HG03442 (cell line): Measurements from ENCODE around the gene TOX4.

Experiments
- ATAC-seq: cut with Tn5 transposase; IDR thresholded peaks from one replicate; pipeline ENCODE4 v1.9.1; 2021; ENCODE audit warnings: mild to moderate bottlenecking, moderate library complexity; ENCODE audit not compliant: unreplicated experiment

Gene TOX4

DNA sequence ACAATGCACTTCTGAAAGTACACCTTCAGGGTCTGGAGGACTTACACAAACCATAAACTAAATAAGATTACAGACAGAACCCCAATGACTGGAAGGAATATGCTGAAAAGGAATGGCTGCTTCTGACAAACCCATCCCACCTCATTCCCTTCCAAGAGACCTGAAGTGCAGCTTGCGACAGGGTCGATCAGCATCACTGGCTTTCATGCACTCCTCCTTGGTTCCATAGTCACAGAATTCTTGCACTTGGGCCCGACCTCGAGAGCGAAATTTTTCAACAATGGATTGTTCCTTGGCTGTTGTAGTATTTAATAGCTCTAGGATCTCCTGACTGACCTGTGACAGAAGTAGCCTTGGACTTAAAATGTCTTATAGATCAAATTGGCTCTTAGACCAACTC lies 24.6 kb downstream of the TOX4 start:
- no peak for ATAC-seq

DNA sequence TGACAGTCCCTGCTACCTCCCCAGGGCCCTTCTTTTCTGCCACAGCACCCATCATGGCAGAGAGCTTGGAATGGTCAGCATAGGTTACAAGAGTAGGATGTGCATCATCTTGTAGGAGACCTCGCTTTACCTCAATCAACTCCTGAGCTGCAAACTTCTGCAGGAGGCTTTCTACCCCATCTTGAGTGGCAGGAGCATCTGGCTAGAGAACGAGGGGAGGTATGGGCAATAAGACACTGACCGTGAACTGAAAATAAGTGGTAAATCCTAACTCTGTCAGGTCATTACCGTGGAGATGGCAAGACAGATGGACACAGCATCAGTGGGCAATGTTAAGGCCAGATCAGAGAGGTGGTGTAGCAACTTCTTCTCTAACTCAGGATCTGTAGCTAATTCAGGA lies 26.4 kb downstream of the TOX4 start:
- no peak for ATAC-seq

DNA sequence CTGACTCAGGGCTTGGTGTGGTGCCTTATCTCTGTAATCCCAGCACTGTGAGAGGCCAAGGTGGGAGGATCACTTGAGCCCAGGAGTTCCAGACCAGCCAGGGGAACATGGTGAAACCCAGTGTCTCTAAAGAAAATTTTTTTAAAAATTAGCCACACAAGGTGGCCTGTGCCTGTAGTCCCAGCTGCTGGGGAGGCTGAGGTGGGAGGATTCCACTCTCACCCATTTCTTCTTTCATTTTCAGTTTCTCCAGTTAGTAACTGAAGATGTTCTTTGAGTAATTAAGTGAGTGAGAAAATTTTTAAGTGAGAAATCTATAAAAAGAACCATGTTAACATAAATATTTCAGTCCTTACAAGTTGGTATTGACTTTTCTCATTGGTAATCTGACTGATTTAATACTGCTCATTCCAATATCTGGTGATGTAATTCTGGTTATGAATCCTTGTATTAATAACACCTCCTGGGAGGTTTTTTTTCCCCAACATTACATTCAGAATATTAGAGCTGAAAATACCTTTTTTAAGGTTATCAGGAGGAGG lies 28.1 kb downstream of the TOX4 start:
- ATAC-seq, result peak; percentile 83

DNA sequence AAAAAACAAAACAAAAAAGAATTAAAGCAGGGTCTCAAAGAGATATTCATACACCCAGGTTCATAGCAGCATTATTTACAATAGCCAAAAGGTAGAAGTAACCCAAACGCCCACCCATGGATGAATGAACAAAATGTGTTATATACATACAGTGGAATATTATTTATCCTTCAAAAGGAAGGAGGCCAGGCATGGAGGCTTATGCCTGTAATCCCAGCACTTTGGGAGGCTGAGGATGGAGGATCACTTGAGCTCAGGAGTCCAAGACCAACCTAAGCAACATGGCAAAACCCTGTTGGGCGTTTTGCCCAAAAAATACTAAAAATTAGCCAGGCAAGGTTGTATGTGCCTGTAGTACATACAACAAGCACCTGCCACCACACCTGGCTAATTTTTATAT lies 29.6 kb downstream of the TOX4 start:
- no peak for ATAC-seq

DNA sequence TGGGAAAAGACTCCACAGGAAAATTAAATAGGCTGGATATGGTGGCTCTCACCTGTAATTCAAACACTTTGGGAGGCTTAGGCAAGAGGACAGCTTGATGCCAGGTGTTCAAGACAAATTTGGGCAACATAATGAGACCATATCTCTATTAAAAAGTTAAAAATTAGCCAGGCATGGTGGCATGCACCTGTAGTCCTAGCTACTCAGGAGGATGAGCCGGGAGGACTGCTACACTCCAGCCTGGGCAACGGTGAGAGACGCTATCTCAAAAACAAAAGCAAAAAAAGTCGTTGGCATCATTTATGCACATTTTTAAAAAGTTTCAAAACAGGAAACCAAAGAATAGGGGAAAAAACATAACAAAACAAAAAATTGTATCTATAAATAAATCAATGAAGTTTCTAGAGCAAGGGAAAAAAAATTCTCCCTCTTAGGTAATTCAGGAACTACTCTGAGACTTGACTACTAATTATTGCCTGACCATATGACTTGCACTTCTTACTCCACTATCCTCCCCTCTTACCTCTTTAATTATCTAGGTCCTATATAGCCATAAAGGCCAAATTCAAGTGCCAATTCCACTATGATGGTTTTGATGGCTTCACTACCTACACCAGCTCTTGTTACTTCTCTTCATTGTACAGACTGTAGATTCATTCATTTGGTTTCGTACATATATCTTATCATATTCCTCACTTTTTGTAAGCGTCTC lies 32.6 kb downstream of the TOX4 start:
- ATAC-seq, result no peak

DNA sequence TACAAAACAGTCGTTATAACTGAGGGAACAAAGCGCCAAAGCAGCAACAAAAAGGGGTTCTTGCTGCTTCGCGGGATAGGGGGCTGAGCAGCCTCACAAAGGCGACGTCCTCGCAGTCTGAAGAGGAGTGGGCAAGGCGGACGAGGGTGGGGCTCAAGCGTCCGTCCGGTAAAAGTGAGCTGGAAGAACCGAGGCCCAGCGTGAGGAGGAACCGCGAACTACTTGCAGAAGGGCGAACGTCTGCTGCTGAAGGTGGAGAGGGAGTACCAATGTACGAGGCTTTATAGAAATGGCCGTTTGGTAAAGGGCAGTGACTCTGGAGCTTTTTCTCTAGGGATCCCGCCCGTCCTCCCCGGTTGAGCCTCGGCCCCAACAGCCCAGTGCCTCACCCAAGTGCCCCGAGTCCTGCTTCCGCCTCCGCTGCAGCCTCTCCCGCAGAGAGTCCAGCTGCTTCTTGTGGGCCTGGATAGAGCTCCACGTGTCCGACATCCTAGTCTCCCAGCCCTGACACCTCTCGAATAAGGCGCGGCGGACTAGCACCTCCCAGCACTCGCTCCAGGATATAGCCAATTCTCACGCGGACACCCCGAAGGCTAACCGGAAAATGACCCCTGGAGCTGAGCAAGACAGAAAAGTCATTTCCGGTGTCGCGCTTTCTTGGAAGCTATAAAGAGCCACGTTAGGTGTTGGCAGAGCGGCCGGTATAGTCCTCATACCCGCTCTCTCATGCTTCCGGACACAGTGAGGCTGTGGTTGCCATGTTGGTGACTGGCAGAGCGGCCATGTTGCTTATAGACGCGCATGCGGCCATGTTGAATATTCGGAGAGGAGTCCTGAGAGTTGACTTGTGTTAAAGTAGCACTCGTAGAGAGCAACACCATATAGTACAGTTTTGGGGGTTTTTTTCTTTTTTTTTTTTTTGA lies 34.0 kb downstream of the TOX4 start, which contains the start of gene METTL3:
METTL3 (minus strand) TSS at position 606 of the 923 bp plus-strand sequence; CDS start at position 489, 117 bp downstream.
- ATAC-seq, result peak; percentile 99

DNA sequence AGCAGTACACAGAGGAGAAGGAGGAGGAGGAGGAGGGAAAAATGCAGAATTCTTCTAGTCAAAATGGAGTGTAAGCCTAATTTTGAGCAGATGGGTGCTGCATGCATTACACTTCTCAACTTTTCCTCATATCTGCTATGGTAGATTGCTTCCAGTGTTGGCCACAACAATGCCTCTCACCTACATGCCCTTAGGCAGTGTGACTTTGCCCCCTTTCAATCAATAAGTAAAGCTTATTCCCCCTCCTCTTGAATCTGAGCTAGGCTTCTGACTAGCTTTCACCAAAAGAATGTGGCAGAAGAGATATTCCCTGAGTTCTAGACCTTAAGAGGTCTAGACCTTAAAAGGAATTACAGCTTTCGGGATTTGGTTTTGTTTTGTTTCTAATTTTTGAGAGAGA lies 37.3 kb downstream of the TOX4 start:
- ATAC-seq, result no peak

DNA sequence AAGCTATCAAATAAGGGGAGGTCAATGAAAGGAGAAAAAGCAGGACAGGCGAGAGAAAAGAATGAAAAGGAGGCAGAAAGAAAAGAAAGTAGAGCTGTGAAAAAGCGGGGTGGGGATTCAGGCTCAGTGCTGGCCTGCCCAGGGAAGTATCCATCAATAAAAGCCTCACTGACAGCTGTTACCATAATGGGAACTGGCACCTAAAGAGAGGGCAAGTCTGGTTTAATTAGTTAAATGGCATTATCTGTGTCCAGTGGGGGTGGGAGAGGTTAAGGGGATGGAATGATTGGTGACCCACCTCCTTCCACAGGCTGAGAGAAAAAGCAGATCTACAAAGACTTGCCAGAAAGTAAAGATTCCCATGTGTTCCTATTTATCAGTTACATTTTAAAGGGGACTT lies 41.7 kb downstream of the TOX4 start:
- ATAC-seq, result no peak

DNA sequence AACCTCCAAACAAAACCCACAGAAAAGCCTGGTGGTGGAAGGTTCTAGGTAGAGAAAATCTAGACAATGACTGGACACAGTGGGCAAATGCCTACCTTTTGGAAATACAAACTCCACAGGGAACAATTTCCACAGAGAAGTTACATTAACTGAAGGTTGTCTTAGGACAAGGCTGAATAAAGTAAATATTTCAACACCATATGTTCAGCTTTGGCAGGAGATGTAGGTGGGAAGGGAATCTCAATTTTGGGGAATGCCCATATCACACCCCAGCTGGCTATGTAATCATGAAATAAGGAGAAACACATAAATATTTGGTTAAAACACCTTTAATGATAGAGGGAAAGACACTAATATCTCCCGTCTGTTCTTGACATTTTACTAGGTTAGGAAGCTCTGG lies 43.8 kb downstream of the TOX4 start:
- no peak for ATAC-seq

DNA sequence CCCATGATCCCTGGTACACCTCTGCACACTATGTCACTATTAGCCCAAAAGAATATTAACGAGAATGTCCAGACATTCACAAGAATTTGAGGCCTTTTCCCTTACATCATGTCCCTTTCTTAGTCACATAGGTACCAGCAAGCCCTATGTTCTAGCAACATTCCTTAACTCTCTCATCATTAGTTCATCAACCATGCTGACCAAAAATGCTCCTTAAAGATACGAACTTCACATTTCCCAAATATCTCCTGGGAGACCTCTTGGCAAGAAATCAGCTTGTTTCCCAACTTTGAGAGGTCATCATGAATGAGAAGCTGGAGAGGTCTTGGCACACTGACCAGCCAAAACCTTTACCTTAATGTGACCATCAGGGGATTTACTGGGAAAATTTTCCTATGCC lies 44.5 kb downstream of the TOX4 start:
- ATAC-seq, result no peak

DNA sequence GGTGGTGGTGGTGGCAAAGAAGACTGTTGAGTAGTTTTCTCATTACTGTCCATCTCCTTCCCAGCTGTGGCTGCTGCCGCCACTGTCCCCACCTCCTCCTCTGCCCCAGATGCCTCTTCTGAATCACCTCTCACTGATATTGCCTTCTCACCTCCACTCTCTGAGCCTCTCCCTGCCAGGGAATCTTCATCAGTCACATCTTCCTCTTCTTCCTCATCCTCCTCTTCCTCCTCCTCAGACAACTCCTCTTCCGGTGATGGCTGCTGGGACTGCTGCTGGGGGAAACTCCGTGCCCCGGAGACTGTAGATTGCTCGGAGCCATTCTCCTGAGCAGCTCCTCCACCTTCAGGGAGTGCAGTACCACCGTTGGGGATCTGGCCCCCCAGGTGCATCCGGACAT lies 46.2 kb downstream of the TOX4 start:
- ATAC-seq, result no peak

DNA sequence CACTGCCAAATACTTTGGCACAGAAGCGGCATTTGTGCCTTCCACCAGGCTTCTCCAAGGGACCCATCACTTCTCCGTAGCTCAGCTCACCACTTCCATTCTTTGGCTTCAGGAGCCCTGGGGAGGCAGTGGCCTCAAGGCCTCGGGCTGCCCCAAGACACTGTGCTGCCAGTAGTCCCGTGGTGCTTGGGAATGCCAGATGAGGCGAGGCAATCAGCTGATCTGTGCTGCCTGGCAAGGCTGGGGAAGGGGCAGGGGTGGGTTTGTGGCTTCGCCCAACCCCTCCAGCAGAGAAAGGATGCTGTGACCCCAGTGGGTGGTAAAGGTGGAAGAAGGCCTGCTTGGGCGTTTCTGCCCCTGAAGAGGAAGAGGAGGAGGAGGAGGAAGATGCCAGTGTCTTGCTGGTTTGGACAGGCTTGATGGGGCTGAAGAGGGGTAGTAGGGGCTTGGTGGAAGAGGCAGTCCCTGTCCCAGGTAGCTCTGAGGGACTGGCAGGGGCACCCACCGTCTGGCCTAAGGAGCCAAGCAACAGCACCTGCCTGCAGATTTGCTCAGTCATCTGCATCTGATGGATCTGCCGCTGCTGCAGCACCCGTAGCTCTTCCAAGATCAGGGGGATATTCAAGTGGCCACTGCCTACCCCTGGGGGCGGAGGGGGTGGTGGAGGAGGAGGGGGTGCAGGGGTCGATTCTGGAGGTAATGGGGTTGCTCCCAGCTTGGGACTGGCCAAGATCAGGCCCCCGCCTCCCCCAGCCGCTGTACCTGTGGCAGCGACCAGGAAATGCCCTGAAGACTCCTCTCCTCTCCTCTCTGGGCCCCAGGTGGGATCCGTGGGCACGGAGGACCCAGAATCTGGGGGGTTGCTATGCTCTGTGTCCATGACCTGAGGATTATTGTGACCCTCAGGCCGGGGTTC lies 47.8 kb downstream of the TOX4 start:
- ATAC-seq, result no peak

DNA sequence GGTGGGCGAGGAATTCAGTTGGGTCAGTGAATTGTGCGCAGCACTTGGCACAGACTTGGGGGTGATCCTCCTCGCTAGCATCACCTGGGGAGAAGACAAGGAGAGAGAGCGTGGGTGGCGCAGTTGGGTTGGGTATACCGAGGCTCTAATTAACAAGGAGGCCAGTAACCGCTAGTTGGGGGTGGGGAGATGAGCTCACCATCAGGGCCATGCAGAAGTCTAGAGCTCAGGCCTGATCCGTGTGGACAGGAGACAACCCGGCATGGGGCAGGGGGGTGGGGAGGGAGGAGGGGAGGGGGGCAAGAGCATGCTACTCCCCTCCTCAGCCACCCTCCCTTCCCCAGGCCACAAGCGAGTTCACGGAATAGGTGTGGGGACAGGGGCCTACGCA lies 48.6 kb downstream of the TOX4 start:
- no peak for ATAC-seq

DNA sequence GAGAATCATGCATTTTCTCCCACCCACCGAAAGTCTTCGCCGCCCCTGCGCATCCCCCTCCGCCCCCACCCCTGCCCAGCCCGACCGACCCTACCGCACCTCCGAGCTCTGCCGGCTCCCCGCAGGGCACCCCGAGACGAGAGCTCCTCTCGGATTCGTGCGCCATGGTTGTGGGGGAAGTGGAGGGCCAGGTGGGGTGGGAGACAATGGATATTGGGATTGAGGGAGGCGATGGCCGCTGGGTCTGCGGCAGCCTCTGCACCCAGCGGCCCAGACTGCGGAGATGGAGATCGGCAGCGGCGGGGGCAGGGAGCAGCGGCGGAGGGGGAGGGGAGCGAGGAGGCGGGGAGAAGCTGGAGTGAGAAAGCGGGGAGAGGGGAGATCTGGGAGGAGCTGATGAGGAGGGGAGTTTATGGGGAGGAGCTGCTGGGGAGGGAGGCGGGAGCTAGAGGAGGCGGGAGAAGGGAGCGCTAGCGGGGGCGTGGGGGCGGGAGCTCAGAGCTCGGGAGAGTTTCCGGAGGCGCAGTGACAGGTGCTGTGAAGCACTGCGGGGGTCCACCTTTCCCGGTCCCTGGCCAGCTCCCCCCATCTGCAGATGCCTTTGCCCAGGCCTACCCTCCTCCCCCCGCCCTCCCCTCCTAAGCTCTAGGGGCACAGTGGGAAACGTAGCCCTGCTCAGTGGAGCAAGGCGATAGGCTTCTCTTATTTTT lies 49.1 kb downstream of the TOX4 start, which contains the start of gene SALL2:
SALL2 (minus strand) TSS at position 385 of the 710 bp plus-strand sequence; CDS start at position 166, 219 bp downstream.
- no peak for ATAC-seq

DNA sequence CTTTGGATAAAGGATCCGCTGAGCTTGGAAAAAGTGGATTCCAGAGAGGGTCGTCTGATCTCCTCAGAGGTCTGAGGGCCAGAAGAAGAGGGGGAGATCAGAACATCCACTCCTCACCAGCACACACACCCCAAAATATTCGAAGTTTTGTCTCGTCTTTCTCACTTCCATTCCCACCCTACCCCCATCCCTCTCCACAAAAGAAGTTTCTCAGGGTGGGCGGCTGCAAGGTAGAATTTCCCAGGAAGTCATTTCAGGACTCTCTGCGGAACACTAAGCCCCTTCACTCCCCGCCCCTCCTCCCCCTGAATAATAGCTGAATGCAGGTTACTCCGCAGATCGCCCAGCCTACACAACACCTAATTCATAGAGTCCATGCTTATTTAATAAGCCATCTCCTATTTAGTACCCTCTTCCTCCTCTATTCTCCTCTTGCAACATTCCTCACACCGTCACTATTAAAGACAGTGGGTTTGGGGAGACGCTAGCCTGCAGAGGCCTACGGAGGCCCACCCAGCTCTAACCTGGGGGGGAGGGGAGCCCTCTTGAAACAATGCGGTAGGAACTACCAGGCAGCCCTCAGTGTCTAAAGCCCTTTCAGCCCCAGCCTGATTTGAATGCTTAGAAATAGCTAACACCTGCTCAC lies 49.8 kb downstream of the TOX4 start:
- ATAC-seq, result no peak

DNA sequence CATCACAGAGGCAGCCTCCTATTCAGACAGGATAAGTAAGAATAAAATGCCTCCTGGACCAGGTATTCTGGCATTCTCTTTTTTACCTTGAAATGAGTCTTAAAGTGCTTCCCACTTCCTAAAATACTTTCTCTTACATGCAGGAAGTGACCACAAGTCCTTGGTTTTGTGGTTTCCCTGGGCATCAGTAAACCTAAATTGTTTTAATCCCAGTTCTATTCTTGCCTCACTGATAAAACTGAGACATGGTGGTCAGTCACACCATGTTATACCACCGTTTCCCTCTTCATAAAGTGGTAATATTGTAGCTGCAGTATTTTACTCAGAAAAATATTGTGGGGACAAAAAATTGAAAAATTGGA lies 50.3 kb downstream of the TOX4 start:
- ATAC-seq, result no peak

DNA sequence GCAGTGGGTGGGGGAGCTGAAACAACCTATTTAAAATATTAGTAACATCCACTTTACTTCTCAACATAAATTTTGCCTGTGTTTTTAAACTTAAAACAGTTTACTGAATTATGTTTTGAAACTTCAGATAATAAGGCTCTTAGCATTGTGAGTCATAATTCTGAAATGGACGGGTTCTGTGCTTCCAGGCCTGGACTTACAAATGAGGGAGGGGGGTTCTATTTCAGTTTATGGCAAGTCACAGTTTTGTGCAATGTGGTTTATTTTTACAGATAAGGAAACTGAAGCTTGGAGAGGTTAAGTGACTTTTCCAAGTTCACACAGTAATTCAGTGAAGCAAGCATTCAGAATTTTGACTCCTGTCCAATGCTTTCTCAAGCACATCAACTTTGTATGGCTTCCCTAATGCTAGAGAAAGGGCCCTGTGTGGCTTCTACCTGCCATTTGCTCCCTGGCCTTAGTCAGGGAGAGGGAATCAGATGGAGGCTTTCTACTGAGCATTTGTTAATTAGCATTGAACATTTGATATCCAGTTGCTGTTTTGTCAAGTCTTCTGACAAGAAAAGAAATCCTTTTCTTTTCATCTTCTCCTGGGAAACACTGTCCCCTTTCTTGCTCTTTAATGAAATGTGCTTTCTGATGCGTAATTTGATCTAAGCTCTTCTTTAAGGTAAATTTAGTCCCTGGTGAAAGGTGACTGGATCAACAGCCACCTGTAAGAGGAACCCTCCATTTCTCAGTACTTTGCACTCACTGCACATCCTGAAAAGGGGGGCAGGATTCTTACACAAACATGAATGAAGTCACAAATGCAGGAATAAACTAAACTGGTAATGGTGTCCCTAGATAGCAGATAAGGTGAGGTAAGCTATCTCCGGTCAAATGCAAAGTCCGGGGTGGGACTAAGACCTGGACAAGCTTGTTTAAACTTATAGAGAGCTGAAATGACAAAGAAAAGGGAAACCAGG lies 51.7 kb downstream of the TOX4 start:
- no peak for ATAC-seq

DNA sequence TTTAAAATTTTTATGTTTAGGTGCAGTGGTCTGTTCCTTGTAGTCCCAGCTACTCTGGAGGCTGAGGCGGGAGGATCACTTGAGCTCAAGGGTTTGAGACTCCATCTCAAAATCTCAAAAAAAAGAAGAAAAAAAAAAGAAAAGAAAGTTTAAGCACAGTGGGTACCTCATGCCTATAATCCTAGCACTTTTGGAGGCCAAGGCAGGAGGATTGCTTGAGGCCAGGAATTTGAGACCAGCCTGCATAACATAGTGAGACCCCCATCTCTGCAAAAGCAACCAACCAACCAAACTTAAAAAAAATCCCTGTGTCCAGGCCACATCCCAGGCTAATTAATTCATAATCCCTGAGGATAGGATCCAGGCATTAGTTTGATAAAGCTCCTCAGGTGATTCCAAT lies 52.5 kb downstream of the TOX4 start:
- ATAC-seq, result no peak
